NCI-H1436 (cell line): ENCODE results near the gene ENOX2.
"Not testable (repeated sequence)": the region's sequence is repeated elsewhere in the genome, so short reads cannot be mapped to it uniquely, and the experiment has no call there.

Experiments used
- DNase-seq: peaks from one replicate; lab custom pipeline; 2025; lab: John Stamatoyannopoulos, UW

The ENOX2 gene

DNA sequence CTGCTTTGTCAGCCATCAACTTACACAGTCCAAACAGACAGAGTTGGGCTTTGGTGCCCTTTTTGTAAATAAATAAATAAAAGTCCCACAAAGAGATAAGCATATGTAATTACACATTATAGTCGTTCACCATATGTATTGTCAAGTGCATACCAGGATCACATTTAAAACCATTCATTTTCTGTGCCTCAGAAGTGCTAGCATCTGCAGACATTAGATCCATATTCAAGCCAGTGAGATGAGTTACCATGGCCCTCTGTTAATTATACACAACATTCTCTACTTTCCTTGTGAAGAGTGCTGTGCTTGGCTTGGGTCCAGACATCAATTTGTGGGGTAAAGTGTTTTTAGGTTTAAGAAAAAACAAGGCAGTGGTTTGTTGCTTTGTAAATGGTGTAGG lies 76.8 kb downstream of the ENOX2 start:
- DNase-seq = peak; percentile 82

DNA sequence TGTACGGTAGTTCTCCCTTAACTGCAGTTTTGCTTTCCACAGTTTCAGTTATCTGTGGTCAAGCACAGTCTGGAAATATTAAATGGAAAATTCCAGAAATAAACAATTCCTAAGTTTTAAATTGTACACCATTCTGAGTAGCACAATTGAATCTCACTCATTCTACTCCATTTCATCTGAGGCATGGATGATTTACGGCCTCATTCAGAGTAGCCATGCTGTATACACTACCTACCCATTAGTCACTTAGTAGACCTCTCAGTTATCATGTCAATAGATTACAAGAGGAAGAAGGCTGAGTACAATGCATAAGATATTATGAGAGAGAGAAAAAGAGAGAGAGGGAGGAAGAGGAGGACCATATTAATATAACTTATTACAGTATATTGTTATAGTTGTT lies 77.5 kb downstream of the ENOX2 start:
- DNase-seq = no peak

- DNase-seq = not testable (repeated sequence)
Observed at GRCh38 chrX:130819367-130819766, 83.6 kb downstream of the ENOX2 start.

- not testable (repeated sequence) for DNase-seq
Observed at GRCh38 chrX:130813932-130814331, 89.1 kb downstream of the ENOX2 start.

GRCh38 chrX:130810561-130810960 lies 92.4 kb downstream of the ENOX2 start:
- no peak for DNase-seq

- DNase-seq = no peak
Observed at GRCh38 chrX:130805903-130806302, 97.1 kb downstream of the ENOX2 start.

DNA sequence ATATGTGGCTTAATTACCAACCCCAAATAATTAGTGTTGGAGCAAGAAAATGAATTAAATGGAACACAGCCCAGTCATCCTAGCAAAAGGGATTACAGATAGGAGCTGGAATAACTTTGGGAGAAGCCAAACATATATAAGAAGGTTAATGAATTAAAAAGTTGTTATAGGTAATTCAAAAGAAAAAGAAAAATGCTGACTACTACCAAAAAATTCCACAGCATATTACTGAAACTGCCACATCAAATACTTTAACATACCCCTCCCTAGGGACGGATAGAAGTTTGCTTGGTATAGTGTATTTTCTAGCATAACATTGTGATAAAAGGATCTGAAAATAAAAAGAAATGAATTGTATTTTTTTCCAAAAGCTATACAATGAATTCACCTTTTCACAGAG lies 99.5 kb downstream of the ENOX2 start:
- DNase-seq = no peak

DNA sequence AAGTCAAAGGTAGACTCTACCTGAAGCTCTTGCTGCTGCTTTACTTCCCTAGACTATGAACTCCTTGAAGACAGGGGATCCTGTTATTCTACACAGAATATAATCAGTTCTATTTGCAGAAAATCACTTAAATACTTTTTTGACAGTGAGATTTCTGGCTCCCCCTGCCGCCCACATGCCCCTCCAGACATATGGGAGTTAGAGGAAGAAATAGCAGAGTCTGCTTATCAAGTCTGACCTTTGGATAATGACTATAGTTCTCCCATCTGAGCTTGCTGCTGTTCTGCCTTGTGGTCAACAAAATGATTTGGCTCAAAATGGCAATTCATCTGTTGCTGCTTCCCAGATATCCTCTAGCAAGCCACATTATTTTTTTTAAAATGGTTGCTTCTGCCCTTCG lies 101.1 kb downstream of the ENOX2 start:
- no peak for DNase-seq

GRCh38 chrX:130799393-130799792 lies 103.6 kb downstream of the ENOX2 start:
- no peak for DNase-seq

DNA sequence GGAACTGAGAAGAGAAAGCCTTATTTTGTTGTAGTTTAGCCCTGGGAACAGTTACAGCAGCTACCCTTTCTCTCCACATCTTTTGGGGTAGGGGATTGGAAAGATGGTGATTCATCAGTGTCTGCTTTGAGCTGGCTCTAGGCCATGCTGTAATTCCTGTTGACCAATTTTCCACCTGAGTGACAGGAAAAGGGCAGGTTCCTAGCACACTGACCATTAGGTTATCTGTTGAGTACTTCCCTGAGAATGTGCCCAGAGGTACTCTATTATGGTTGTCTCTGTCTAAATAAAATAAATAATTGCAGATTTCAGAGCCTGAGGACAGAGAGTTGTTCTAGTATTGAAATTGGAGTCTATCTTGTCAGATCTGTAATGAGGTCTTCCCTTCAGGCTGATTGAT lies 109.0 kb downstream of the ENOX2 start:
- DNase-seq = no peak

GRCh38 chrX:130791870-130792269 lies 111.1 kb downstream of the ENOX2 start:
- DNase-seq = not testable (repeated sequence)

DNA sequence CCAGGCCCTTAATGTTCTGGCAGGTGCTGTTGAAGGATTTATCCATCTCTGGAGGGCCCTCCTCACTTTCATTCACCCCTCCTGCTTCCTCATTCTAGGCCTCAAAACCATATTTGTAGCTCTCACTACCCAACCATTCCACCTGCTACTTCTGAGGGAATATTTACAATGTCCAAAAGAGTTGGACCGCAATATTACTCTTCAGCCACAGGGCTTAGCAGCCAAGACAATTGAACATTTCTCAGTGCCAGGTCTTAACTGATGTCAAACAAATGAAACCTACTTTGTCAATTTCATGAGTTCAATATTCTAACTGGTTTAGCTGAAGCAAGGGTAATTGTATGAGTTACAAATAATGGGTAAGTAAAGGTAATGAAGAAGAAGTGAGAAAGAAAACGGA lies 113.2 kb downstream of the ENOX2 start:
- no peak for DNase-seq

DNA sequence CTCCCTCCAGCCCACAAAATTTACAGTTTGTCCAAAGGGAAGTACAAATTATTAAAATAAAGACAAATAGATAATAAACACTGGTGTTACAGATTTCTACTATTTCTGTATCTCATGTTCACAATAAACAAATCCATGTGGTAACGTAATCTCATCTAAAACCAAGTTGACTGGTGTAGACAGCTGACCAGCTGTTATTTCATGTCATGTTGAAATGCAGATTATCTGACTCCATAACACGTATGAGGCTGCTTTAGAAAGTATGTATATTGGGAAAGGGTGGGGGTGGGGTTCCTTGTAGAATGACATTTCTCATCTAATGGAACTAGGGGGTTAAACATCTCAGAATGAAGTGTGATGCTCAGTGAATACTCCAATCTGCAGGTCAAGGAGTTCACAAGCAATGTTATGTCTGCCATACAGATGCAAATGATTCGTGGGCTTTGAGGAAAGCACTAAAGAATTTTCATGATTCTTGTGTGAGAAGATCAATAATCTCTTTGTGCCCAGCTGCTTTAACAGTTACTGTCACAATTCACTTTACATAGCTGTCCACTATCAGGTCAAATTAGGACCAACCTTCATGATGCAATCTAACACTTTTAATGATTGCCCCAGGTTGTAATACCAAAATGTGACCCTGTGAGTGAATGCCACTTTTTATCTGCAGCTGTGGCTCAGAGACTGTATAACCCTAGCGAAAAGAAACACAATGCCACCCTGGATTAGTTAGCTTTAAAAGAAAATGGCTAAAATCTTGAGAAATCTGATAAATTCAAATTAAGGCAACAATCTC lies 114.0 kb downstream of the ENOX2 start:
- DNase-seq = no peak

DNA sequence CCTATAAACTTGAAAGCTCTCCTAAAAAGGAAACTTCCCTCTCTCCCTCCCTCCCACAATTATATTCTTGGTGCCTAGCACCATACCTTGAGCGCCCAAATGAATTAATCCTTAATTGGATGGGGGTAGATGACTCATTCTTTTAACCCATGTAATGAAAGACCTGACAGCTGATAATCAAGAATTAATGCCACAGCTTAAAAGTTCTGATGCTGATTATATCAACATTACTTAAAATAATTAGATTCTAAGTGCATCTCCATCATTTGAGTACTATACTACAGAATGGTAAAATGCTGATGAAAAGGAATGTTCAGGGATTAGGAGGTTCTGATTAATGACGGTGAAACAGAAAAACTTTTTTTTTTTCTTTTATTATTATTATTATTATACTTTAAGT lies 117.0 kb downstream of the ENOX2 start:
- no peak for DNase-seq

GRCh38 chrX:130778773-130779172 lies 124.2 kb downstream of the ENOX2 start:
- no peak for DNase-seq

GRCh38 chrX:130775849-130776248 lies 127.2 kb downstream of the ENOX2 start:
- no peak for DNase-seq

GRCh38 chrX:130772776-130773143 lies 130.2 kb downstream of the ENOX2 start:
- peak; percentile 90 for DNase-seq

DNA sequence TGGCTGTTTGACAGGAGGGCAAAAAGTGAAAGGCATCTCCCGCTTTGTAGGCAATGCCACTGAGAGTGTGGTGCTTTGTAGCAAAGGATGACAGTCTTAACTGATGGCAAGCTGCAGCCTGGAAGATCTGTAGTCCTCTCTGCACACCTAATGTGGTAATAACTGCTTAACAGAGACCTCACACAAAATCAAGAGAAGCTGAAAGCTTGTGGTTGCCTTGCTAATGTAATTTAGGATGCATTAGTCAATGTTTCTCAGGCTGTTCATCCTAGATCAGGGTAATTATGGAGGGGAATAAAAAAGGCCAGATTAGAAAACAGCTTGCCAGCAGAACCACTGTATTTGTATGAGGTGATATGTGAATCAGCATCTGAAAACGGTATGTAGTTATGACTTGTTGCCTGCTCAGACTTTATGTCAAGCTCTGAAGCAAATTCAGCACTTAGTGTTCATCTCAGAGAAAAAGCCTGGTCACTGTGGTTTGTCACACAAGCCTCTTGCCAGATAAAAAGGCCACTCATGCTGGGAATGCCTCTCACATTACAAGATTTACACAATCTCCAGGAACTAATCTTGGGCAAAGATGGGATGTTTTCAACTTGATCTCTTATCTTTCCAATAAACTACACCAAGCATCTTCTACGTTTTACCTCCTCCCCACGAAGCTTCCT lies 130.8 kb downstream of the ENOX2 start:
- DNase-seq = no peak

- no peak for DNase-seq
Observed at GRCh38 chrX:130771648-130772047, 131.4 kb downstream of the ENOX2 start.

GRCh38 chrX:130771230-130771629 lies 131.8 kb downstream of the ENOX2 start:
- no peak for DNase-seq

DNA sequence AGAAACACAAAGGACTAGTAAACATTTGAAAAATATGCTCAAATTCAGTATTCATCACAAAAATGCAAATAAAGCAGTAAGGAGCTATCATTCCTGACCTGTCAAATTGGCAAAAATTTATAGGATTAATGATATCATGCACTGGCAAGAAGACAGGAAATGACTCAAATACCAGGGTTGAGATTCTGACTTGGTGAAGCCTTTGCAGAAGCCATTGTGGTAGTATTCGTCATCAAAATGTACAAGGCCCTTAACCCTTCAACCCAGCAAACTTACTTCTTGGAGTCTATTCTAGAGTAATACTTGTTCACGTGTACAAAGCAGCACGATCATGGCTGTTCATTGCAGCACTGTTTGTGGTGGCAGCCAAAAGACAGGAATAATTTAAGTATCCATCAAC lies 132.4 kb downstream of the ENOX2 start:
- DNase-seq = no peak

DNA sequence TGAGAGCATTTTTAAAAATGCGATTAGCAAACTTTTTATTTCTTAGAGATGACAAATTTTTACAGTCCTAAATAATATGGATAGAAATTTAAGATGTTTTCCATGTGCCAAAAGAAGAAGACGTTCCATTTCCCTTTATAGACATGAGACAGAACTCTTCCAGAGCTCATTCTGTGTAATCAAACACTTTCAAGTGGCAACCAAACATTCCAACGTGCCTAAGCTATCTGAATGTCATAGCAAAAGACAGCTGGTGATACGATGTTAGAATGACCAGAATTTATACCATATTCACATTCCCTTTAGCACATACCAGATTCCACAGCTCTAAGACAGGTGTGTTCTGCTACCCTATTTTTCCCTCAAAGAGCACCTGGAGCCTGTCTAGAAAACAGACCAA lies 133.2 kb downstream of the ENOX2 start:
- no peak for DNase-seq

DNA sequence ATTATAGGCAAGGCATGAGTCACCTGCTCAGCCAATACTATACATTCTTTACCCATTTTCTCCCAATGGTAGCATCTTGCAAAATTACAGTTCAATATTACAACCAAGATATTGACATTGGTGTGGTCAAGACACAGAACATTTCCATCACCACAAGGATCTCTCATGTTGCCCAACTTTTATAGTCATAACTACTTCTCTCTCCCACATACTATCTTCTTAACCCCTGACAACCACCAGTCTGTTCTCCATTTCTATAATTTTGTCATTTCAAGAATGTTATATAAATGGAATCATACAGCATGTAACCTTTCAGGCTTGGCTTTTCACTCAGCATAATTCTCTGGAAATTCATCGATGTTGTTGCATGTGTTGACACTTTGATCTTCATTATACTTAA lies 144.9 kb downstream of the ENOX2 start:
- no peak for DNase-seq

GRCh38 chrX:130756233-130756632 lies 146.8 kb downstream of the ENOX2 start:
- DNase-seq = no peak
